SK-N-SH (cell line): ENCODE data around the gene SPTBN5.

Source experiments
- GATA2 ChIP-seq: sonication (generic); formaldehyde crosslinking; IDR thresholded peaks from 2 replicates; pipeline ENCODE4 v1.5.0; 2020; ENCODE audit warnings: mild to moderate bottlenecking, missing genetic modification reagents
- MAX ChIP-seq: IDR thresholded peaks from 2 replicates; pipeline ENCODE4 v1.4.0; 2012; ENCODE audit warnings: low read depth
- RFX5 ChIP-seq: IDR thresholded peaks from 2 replicates; pipeline ENCODE4 v1.6.1; 2012; ENCODE audit warnings: mild to moderate bottlenecking, improper control_type of control experiment, low read length
- TAF1 ChIP-seq: IDR thresholded peaks from 2 replicates; pipeline ENCODE4 v1.6.1; 2012; ENCODE audit warnings: low read depth, mild to moderate bottlenecking, low read length, moderate library complexity, borderline replicate concordance
- TF ChIP-seq, protein P1 (sequence below): fragments of 150-350 bp; IDR thresholded peaks from 2 replicates; pipeline ENCODE4 v1.6.1; 2017; ENCODE audit warnings: antibody characterized with exemption, low read length, low read depth, borderline replicate concordance
- TF ChIP-seq, protein P2 (sequence below): fragments of 200-600 bp; sonication (generic); IDR thresholded peaks from 2 replicates; pipeline ENCODE4 v1.6.1; 2017; ENCODE audit warnings: antibody characterized with exemption, mild to moderate bottlenecking, moderate library complexity

- TF ChIP-seq, protein P1, sequence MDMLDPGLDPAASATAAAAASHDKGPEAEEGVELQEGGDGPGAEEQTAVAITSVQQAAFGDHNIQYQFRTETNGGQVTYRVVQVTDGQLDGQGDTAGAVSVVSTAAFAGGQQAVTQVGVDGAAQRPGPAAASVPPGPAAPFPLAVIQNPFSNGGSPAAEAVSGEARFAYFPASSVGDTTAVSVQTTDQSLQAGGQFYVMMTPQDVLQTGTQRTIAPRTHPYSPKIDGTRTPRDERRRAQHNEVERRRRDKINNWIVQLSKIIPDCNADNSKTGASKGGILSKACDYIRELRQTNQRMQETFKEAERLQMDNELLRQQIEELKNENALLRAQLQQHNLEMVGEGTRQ, result no peak
- TF ChIP-seq TAF1, result no peak
- no peak for TF ChIP-seq RFX5
- TF ChIP-seq, protein P2, sequence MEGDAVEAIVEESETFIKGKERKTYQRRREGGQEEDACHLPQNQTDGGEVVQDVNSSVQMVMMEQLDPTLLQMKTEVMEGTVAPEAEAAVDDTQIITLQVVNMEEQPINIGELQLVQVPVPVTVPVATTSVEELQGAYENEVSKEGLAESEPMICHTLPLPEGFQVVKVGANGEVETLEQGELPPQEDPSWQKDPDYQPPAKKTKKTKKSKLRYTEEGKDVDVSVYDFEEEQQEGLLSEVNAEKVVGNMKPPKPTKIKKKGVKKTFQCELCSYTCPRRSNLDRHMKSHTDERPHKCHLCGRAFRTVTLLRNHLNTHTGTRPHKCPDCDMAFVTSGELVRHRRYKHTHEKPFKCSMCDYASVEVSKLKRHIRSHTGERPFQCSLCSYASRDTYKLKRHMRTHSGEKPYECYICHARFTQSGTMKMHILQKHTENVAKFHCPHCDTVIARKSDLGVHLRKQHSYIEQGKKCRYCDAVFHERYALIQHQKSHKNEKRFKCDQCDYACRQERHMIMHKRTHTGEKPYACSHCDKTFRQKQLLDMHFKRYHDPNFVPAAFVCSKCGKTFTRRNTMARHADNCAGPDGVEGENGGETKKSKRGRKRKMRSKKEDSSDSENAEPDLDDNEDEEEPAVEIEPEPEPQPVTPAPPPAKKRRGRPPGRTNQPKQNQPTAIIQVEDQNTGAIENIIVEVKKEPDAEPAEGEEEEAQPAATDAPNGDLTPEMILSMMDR, result no peak
- TF ChIP-seq MAX, result no peak
- no peak for TF ChIP-seq GATA2 (CRISPR knock-in tag)
These were observed 7.1 kb downstream of the SPTBN5 start for GRCh38 chr15:41886741-41887140.
